Stimulated activated CD4-positive, alpha-beta T cell treated with anti-CD3 and anti-CD28 coated beads, Interleukin-12 subunit alpha, Interleukin-12 subunit beta, amount 100 ng/mL, for 24 hours (primary cell): ENCODE measurements around the gene ROBO1.

ENCODE experiments used
- DNase-seq, 2 experiments: peaks; one replicate each; pipeline ENCODE4 v3.0.0-alpha.2; 2020; ENCODE audit warnings: low read depth in 2 of 2

The ROBO1 gene

DNA sequence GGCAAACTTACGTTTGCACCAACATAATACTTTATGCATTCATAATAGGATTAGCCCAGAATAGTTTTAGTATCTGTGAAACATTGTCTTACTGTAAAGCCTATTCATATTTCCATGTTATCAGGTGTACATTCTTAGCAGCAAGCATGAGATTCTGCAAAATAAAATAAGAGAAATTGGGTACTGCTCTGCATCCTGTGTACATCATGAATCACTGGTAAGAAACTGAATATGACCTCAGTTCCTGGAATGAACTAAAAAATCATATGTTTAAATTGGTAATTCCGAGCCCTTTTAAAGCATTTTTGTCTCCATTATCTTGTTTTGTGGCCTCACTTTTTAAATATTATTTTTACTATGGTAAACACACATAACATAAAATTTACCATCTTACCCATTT lies 605.1 kb downstream of the ROBO1 start:
- DNase-seq = no peak

DNA sequence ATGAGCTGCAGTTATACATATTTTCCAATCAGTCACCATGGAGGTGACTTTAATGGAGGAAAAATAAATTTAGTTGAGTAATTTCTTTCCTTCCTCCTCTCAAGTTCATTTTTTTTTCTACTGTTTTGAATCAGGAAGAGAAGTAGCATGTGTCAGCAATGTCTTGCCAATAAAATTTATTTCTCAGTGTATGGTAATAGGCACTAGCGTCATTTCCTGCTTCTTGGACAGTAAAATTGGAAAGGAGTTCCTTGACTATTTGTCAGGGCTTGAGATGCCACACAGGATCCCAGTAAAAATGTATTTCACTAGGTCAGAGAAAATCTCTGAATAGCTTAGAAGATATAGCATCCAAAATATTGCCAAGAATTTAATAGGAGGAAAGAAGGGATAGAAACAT lies 605.9 kb downstream of the ROBO1 start:
- DNase-seq = no peak

DNA sequence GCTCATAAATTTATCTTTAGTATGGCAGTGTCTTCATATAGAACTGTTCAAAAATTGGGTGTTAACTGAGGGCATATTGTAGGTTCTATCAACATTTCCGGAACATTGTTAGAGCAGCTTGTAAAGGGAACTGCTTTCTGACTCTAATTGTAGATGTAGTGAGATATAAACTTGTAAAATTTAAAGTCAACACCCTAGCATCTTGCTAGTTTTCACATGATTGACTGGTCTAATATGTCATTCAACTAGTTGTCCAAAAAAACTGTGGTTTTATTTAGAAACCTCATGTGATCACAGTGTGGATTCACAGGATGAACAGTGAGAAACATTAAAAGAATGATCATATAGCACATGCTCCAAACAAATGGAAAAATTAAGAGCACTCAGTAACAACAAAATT lies 607.4 kb downstream of the ROBO1 start:
- no peak for DNase-seq

DNA sequence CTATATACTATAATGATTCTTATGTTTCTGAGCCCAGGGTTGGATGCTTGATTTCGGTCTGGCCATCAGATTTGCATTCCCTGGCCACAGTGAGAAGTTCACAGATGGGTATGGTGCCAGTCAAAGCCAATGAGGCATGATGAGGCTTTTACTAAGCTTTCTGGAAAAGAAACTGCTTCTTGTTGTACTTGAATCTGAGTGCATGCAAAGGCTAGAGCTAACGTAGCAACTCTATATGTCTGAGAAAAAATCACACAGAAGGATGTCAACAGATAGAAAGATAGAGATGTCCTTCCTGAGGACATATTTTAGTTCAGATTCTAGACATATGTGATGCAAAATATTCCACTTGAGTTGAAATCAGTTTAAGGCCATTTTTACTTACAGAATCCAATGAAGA lies 608.1 kb downstream of the ROBO1 start:
- DNase-seq = no peak

DNA sequence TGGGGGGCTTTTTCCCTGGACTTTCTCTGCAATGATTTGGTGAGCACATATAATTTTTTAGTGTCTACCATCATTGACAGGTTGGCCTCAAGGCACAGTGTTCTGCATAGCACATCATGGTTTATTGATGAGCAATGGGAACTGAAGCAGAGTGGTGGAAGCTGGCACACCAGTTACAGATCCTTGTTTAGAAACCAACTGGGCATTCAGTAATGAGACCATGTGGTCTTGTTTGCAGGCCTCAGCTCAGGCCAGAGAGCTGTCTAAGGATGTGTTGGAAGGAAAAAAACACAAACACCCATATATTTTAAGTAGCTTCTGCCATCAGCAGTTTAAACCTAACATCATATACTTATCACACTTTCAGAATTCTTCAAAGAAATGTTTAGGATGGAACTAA lies 610.6 kb downstream of the ROBO1 start:
- no peak for DNase-seq

DNA sequence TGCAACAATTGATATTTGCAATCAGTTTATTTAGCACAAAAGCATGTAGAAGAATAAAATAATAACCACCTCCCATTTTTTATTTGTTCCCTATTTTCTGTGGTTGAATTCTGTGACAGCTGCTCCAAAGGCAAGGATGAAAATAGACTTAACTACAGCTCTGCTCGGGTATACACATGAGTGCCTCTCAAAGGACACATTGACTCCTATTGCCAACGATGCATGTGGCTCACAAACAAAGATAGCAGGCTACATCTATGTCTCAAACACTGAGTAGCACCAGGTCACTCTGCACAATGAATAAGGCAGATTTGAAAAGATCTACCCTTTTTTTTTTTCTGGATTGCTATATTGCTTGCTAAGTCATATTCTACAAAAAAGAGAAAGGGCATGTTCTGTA lies 612.9 kb downstream of the ROBO1 start:
- DNase-seq = no peak

DNA sequence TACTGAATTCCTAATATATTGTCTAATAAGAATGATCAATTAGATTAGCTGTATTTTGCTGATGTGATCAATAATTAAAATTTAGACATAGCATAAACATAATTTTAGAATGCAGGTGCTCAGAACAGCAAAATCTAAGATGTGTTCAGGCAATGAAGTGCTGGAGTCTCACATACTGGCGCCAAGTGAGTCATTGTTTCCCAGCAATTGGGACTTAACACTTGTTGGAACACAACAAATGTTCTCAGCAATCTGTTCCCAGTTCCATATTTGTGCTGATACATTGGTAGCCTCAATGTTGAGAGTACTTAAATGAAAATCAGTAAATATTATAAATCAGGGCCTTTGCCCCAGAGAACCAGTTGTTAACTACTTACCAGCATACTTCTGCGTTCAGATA lies 619.0 kb downstream of the ROBO1 start:
- no peak for DNase-seq

DNA sequence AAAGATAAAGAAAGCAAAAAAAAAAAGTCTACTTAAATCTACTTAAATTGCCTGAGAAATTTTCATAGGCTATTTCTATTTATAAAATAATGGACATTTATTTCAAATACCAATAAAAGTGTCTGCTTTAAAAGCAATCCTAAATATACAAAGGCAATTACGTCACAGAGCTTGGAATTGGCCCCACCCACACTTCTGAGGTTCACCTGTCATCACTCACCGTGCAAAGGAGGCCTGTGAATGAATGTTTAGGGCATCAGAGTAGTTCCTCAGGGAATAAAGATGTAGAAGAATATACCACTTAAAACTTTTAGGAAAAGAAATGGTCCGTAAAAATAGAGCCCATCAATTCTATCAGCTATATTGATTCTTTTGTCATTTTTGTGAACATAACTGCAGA lies 621.8 kb downstream of the ROBO1 start:
- DNase-seq = no peak

DNA sequence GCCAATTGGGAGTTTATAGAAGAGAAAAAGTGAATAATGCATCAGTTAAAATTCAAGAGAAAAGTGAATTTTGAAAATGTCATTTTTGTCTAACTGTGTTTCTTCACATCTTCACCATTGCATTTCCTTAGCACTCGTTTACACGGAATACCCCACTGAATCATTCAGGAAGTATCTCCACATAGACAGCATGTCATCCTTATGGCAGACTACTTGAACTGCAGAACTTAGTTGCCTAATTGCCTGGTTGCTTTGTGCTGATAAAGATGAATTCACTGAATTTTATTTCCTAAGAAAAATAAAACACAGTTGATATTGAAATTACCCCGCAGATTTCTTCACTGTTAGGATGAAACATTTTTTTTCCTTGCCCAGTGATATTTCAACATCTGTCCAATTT lies 627.1 kb downstream of the ROBO1 start:
- DNase-seq = no peak

DNA sequence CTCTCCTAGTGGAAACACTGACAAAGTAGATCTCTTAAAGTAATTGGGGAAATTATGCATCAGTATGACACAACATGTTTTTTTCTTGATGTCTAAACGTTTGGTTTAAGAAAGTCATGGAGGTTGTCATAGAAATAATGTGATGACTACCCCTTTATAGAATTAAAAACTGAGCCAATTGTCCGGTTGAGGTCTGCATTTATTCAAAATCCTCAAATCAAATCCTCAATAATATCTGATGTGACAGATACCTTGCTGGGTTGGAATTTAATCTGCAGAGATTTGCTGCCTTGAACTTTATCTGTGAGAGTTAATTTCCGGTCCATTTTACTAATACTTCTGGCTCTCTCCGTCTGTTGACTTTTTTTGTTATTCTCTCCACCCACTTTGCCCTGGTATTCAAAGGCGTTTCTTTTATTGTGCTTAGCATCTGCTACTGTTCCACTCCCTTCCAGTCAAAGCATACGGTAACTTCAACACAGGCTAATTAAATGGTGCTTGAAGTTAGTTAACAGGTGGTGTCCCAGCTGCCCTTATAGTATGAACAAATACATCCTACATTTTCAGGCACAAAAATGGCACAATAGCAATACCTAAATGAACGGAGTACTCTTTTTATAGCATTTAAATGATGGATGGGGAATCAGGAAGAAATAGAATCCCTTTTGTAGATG lies 628.3 kb downstream of the ROBO1 start:
- no peak for DNase-seq

DNA sequence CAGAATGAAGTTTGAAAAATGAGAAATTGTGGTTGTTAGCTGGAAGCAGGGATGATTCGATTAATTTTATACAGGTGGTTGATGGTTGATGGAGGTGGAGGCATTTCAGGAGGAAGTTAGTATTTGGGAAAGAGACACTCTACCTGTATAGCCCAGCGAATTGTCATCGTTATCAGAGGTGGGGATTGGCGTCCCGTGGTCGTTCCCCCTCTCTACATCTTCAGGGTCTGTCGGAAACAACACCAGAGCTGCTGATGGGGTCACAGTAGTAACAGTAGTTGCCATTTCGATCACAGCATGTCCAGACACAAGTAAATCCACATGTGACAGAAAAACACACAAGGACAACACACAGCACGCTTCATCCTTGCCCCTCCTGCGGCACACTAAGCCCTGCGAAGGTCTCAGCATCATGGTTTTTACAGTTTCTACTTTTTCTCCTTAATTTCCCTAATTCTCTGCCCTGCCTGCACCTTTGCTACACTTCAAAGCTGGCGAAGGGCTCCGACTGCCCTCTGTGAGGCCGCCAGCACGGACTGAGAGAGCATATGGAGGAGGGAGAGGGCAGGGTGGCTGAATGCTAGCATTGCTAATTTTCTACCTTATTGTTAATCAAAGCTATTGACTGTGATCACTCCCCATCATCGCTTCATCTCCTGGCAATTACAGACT lies 642.3 kb downstream of the ROBO1 start:
- no peak for DNase-seq

DNA sequence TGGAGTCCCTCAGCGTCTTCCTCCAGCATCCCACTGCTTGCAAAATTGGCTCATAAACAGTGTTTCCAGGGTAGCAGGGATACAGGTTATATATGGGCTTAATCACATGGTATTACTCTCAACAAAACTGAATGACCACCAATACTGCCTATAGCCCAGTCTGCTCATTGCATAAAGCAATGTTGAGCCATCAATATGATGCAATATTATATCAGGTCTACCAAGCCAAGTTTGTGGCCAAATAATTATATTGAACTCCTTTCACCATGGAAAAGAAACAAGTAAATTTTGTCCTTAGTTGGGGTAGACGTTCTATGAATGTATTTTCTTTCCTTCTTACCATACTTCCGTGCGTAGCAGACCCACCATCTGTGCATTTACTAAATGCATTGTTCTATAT lies 652.3 kb downstream of the ROBO1 start:
- no peak for DNase-seq

DNA sequence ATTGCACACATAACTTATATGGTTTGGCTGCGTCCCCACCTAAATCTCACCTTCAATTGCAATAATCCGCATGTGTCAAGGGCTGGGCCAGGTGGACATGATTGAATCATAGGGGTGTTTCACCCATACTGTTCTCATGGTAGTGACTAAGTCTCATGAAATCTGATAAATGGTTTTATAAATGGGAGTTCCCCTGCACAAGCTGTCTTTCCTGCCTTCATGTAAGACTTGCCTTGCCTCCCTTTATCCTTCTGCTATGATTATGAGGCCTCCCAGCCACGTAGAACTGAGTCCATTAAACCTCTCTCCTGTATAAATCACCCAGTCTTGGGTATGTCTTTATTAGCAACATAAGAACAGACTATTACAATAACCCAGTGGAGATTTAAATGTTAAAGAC lies 653.9 kb downstream of the ROBO1 start:
- DNase-seq = no peak

DNA sequence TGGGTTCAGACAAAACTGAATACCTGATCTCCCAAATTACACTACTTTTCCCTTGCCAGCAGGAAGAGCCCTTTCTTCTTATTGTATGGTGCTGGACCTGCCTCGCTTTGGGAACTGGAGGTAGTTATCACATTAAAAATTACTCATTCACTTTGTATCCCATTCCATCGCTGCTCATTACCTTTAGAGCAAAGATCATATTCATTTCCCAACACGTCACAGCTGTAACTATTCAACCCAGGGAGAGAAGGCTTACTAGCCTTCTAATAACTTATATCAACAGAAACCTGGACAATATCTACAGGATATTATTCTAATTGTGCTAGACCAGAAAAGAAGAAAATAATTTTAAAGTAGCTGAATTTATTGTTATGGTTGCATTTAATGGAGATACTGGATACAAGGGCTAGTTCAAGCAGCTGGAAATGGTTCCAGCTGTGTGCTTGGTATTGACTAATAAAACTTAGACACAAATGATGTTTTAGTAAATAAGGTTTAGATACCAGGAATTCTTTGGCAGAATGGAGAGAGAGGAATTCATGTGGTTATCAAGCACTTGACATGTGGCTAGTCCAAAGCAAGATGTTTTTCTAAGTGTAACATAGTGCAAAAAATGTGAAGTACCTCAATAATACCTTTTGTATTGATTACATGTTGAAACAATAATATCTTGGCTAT lies 656.3 kb downstream of the ROBO1 start:
- DNase-seq = no peak

DNA sequence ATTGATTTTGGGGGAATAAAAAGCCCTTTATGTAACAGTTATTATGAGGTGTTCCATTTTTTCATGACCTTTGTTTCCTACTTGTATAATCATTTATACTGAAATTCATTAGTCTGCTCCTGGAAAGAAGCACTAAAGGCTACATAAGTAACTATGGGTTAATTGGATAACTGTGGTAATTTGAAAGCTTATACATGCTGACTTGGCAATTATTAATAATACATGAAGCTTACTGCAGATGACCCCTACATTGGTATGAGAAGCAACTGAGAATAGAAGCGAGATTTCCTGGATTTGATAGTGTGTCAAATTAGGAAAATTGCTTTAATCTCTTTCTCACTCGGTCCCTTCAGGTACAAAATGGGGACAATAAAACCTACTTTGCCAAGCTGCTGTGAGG lies 658.0 kb downstream of the ROBO1 start:
- DNase-seq = no peak

DNA sequence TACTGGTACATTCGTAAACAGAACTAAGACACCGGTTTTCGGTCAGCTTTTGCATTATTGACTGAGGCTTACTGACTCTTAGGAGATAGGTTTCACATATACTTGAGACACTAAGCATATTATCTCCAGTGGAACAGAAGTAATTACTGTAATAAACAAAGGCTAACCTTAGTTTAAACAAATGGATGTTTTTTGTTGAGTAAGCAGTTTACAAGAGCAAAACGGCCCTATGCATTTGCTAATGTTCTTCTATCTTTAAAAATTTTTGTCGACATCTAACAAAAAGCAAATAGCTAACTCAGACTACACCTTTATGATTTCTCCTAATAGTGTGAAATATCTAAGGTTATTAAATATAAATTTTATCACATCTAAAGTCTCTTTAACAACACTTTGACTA lies 664.5 kb downstream of the ROBO1 start:
- DNase-seq = no peak

DNA sequence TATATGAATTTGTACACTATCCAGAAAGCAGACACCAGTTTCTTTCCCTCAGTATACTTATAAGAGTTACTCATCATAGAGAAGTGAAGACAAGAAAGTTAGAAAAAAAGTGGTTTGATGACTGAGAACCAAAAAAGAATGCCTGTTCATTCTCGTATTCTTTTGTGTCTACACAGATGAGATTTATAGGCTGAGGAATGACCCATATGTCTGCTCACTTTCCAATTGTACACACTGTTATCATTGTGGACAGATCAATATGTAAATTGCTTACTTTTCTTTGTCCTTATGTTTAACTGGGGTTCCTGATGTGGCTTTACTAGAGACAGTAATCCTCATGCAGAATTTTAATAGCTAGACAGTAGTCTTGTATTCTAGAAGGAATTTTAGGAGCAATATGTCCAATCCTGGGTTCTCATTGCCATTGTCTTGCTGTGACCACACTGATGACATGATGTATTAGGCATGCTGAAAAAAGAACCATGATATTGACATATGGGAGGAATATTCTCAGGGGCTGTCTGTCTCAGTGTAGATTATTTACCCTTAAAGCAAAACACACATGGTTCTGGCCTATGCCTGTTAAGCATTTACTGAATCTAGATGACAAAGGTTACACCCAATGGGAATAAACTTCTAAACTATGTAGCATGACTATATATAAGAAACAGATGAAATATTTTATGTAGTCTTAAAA lies 669.7 kb downstream of the ROBO1 start:
- no peak for DNase-seq

DNA sequence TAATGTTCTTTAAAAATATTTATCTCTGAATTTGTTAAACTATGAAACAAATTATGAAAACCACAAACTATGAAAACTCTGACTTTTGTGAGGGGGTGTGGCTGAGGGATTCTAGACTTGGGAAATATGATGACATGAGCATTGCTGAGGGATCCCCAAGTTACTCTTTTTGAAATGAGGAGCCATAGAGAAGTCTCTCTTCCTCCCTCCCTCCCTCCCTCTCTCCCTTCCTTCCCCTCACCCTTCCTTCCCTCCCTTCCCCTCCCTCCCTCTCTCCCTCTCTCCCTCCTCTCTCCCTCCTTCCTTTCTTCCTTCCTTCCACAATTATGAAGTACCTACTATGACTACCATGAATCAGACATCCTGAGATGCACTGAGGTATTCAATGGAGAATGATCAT lies 673.1 kb downstream of the ROBO1 start:
- DNase-seq = no peak

DNA sequence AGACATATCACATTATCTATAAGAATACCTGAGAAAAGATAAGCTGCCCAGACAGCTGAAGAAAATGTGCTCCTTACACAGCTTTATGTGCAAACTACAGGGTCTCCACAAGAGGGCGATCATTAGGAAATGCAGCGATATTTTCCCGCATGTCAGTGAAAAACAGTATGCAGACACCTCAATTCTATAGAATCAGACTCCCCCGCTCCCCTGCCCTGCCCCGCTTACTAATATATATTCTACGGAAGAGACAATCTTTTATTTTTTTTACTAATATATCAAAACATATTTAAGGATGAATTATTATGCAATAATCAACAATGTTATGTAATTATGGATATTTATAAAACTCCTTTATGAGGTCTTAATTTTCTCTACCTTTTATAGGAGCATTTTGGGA lies 681.3 kb downstream of the ROBO1 start:
- peak in 1 of 2 experiments; percentile 0 for DNase-seq

DNA sequence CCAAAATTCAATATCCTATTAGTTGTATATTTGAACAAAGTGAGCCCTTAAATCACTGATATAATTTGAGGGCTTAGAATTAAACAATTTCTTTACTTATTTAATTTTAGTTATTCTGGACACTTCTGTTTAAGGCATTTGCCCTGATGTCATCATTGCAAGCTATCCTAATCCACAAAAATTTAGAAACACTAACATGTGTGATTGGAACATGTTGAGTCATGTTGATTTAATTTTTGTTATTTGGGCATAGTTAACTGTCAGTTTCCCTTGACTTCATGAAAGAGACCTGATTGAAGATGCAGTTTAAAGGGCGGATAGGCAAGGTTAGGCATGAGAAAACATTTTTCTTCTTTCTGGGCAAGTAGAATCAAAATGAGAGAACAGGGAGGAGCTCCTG lies 682.6 kb downstream of the ROBO1 start:
- no peak for DNase-seq

DNA sequence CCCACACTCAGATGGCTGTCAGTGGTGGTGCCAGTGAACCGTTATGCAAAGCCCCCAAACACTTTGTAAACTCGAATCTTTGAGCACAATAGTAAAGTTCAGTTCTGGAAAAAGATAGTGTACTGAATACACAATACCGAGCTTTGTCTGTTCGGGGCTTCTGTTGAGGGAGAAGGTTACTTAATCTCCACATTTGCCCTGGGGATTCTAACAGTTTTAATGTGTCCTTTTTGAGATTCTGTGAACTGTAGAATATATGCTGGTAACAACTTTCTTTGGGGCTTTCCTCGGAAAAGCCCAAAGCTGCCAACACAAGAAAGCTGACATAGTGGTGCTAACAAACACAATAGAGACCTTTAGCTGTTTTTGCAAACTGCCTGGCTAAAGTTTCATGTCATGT lies 686.5 kb downstream of the ROBO1 start:
- DNase-seq = no peak

DNA sequence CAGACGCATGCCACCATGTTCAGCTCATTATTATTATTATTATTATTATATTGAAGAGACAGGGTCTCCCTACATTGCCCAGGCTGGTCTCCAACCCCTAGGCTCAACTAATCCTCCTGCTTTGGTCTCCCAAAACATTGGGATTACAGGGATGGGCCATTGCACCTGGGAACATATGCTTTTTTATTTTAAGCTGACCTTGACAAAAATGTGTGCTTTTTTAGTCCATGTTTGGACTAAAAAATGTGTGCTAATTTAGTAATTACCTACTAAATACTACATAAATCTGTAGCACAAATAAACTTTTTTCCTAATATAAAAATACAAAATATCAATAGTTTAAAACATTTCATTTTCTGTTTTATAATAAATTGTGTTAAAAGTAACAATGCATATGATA lies 693.2 kb downstream of the ROBO1 start:
- no peak for DNase-seq

DNA sequence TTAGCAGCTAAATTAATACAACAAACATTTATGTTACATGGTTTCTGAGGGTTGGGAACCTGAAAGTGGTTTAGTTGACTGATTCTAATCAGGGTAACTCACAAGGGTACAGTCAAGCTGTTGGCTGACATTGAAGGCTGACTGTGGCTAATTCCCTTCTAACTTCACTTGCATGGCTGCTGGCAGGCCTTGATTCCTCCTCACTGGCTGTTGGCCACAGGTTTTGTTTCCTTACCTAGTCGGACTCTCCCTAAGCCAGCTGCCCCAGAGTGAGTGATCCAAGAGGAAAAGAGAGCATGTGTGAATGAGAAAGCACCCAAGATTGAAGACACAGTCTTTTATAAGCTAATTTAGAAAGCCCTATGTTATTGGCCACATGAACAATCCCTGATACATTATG lies 700.1 kb downstream of the ROBO1 start:
- DNase-seq = no peak
